Stomach (tissue), 9 donors: ENCODE measurements around the gene MND1. TPM values are rescaled to one million over a fixed set of nuclear protein-coding genes. Genes with fewer than 3 reads are reported as not detected.
"Not testable (repeated sequence)": the region's sequence is repeated elsewhere in the genome, so short reads cannot be mapped to it uniquely, and the experiment has no call there.

Source experiments
- DNase-seq, 2 donors: peaks; one replicate each; pipeline versions ENCODE4 v3.0.0 to v3.0.0-alpha.2; 2013 to 2019
- H3K27ac ChIP-seq, 5 donors: fragments of 200-600 bp in 4 of 5; sonication (generic) in 4 of 5; one replicate each; pipeline ENCODE4 v1.5.1; 2013 to 2019; ENCODE audit warnings: mild to moderate bottlenecking in 1 of 5, moderate library complexity in 1 of 5
- H3K27me3 ChIP-seq, 3 donors: fragments of 200-600 bp; sonication (generic); one replicate each; pipeline ENCODE4 v1.5.1; 2017 to 2019; ENCODE audit warnings: mixed run types in 1 of 3
- H3K36me3 ChIP-seq, 4 donors: fragments of 200-600 bp; sonication (generic); 1 replicate in 3 of 4; 2 replicates in 1 of 4; pipeline ENCODE4 v1.5.1; 2016 to 2019
- H3K4me1 ChIP-seq, 4 donors: fragments of 200-600 bp; sonication (generic); one replicate each; pipeline ENCODE4 v1.5.1; 2016 to 2019
- H3K4me3 ChIP-seq, 4 donors: fragments of 200-600 bp; sonication (generic) in 3 of 4; one replicate each; pipeline ENCODE4 v1.5.1; 2016 to 2019; ENCODE audit warnings: mild to moderate bottlenecking in 1 of 4
- H3K9me3 ChIP-seq, 4 donors: fragments of 200-600 bp; sonication (generic); one replicate each; pipeline ENCODE4 v1.5.1; 2016 to 2019
- EP300 ChIP-seq: sonication (generic); formaldehyde crosslinking; IDR thresholded peaks from one replicate; pipeline ENCODE4 v1.6.1; 2017; ENCODE audit warnings: antibody characterized with exemption
- POLR2A ChIP-seq, 4 donors: fragments of 450-650 bp; IDR thresholded peaks; one replicate each; pipeline ENCODE4 v1.6.1; 2016; ENCODE audit warnings: antibody characterized with exemption in 4 of 4, control low read depth in 2 of 4, mild to moderate bottlenecking in 1 of 4, moderate library complexity in 1 of 4
- POLR2AphosphoS5 ChIP-seq, 3 donors: sonication (generic); formaldehyde crosslinking; IDR thresholded peaks; one replicate each; pipeline ENCODE4 v1.6.1; 2016; ENCODE audit warnings: antibody characterized with exemption in 3 of 3
- WGBS, 5 donors: extraction: QIAGEN DNeasy Blood & Tissue Kit in 3 of 5; methylation state at CpG; one replicate each; pipeline versions ENCODE4 v1.1.5 to v1.1.7; 2013 to 2018; 5-methylcytosine and 5-hydroxymethylcytosine counted together
- intact Hi-C: fragments of 100-400 bp; cut with DNase I; formaldehyde crosslinking; loops from one replicate; pipeline ENCODE4 v1.15.1; 2023; ENCODE audit warnings: low total_unique reads
- polyA plus RNA-seq, 3 donors: library from polyadenylated mRNA; stranded (reverse); fragments of 200-250 nt; gene quantifications; one replicate each; pipeline ENCODE4 v1.2.3, GENCODE V29; 2013
- total RNA-seq, 5 donors: library from RNA; depleted of rRNA; stranded (reverse); fragments of >200 nt; gene quantifications; one replicate each; pipeline versions ENCODE4 v1.1.0 to v1.2.3, GENCODE V29; 2014 to 2016
- TF ChIP-seq, protein P1 (sequence below), 7 experiments: fragments of 450-650 bp in 4 of 7; fragments of 200-600 bp in 3 of 7; sonication (generic) in 3 of 7; IDR thresholded peaks; one replicate each; pipeline ENCODE4 v1.5.1; 2016 to 2019; ENCODE audit warnings: antibody characterized with exemption in 7 of 7, control low read depth in 2 of 7, mild to moderate bottlenecking in 1 of 7
- donor health status: healthy with polysubstance abuse.
- donor health status: Bipolar disorder and iron deficiency.
- donor health status: healthy.

MND1 gene
- total and polyA plus RNA-seq, 8 donors = 1.1 to 5.9 (median 4.4) TPM; not detected in 3

DNA sequence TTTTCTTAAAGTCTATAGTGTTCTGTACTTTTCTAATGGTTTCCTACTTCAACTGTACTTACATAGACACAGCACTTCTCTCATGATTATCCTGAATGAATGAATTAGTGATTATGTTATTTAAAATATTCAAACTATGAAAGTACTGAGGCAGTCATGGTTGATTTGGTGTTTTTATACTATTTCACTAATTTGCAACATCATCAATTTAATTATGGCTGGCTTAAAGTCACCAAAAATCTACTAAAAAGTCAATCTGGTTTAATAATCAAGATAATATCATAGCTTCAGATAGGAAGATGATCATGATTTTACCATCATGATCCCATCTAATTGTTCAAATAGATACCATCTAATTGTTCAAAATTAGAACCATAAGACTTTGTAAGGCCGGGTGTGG, 104.8 kb downstream of the MND1 start:
- Histone ChIP-seq H3K4me3 (no peak overlapping the region), H3K9me3 (no peaks in the 10 kb centered on the region), H3K36me3 (no peaks in the 10 kb centered on the region), H3K27ac (no peak overlapping the region), H3K27me3 (no peaks in the 10 kb centered on the region), H3K4me1 (peaks cover 0 to 30% (median 5%) of the 10 kb centered on the region in 4 donors)
- intact Hi-C loops = no loop called here
- TF ChIP-seq POLR2AphosphoS5 (IDR thresholded peaks at IDR 0.05) = no peak
- TF ChIP-seq EP300 = no peak
- no peak for TF ChIP-seq POLR2A (IDR thresholded peaks at IDR 0.05)
- TF ChIP-seq, protein P1, sequence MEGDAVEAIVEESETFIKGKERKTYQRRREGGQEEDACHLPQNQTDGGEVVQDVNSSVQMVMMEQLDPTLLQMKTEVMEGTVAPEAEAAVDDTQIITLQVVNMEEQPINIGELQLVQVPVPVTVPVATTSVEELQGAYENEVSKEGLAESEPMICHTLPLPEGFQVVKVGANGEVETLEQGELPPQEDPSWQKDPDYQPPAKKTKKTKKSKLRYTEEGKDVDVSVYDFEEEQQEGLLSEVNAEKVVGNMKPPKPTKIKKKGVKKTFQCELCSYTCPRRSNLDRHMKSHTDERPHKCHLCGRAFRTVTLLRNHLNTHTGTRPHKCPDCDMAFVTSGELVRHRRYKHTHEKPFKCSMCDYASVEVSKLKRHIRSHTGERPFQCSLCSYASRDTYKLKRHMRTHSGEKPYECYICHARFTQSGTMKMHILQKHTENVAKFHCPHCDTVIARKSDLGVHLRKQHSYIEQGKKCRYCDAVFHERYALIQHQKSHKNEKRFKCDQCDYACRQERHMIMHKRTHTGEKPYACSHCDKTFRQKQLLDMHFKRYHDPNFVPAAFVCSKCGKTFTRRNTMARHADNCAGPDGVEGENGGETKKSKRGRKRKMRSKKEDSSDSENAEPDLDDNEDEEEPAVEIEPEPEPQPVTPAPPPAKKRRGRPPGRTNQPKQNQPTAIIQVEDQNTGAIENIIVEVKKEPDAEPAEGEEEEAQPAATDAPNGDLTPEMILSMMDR (IDR thresholded peaks at IDR 0.05) = no peak
- WGBS, 5 donors = 94 to 100% (median 95%) methylated on average over 1 of the region's 1 CpG
- DNase-seq = no peak

DNA sequence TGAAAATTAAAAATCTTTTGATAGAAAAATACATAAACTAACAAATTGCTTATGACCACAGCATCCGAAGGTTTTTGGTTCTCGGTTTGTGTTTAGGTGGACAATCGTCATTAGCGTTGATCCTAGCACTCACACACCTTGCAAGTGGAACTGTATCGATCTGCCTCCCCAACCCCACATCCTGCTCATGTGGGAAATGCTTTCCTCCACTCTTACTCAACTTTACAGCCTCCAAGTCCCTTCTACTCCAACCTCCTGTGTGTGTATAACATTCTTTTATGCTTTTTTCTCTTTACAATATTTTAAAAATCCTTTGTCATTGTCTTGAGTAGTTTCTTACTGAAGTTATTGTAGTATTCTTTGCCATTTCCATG, 106.0 kb downstream of the MND1 start:
- no peak for DNase-seq
- H3K27ac ChIP-seq = peak overlapping the region in 1 of 5 donors; percentile 23
- no peaks in the 10 kb centered on the region for H3K27me3 ChIP-seq
- no peak overlapping the region for H3K4me3 ChIP-seq
- 79 to 90% (median 87%) methylated on average over 5 of the region's 5 CpGs for WGBS, 5 donors
- H3K4me1 ChIP-seq = peaks cover 0 to 30% (median 5%) of the 10 kb centered on the region in 4 donors
- no peaks in the 10 kb centered on the region for H3K36me3 ChIP-seq
- intact Hi-C loops = no loop called here
- TF ChIP-seq EP300 = no peak
- no peak for TF ChIP-seq POLR2AphosphoS5 (IDR thresholded peaks at IDR 0.05)
- no peak for TF ChIP-seq POLR2A (IDR thresholded peaks at IDR 0.05)
- TF ChIP-seq, protein P1 (IDR thresholded peaks at IDR 0.05) = no peak
- no peaks in the 10 kb centered on the region for H3K9me3 ChIP-seq

DNA sequence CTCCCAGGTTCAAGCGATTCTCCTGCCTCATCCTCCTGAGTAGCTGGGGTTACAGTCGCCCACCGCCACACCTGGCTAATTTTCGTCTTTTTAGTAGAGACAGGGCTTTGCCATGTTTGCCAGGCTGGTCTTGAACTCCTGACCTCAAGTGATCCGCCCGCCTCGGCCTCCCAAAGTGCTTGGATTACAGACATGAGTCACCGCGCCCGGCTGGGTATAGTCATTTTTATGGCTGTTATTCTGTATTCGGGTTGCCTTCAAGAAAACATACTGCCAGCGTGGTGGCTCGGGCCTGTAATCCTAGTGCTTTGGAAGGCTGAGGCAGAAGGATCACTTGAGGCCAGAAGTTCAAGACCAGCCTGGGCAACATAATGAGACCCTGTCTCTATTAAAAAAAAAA, 106.7 kb downstream of the MND1 start:
- H3K27ac ChIP-seq, DNase-seq, H3K4me3 ChIP-seq, H3K36me3 ChIP-seq, H3K9me3 ChIP-seq, H3K27me3 ChIP-seq, intact Hi-C loops: not testable (repeated sequence)
- 71 to 96% (median 83%) methylated on average over 13 of the region's 13 CpGs for WGBS, 5 donors
- H3K4me1 ChIP-seq = peaks cover 0 to 30% (median 5%) of the 10 kb centered on the region in 4 donors

DNA sequence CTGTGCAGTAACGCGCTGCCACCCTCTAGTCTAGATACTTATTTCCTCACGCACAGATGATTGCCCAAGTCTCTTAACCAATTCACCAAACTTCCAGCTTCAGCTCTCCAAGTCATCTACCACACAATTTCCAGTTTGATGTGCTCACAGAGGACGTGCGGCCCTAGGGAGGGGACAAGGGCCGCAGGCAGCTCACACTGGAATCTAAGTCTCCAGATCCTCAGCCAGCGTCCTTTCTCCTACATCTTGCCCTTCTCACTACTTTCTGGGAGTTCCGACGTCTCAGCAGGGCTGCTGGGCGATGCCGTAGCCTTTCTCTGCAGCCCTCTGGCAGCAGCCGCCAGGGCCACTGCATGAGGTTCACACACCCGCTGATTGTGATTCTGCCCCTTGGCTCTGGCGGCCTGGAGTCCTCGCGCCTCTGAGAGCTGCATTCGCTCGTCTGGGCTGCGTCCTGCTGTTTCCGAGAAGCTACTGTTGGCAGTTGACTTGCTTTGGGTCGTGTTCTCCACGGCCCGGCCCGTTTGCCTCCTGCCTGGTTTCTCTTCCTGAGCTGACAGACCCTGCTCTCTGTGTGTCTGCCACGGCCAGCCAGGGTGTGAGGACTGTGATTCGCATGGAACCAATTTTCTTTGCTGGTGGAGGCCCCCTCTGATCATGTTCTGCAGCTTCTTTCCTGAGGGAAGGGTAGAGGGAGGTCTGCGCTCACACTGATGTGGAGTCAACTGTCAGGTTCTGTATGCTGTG, 107.6 kb downstream of the MND1 start:
- Histone ChIP-seq H3K4me3 (no peak overlapping the region), H3K27me3 (no peaks in the 10 kb centered on the region), H3K36me3 (no peaks in the 10 kb centered on the region), H3K27ac (no peak overlapping the region), H3K4me1 (peaks cover 0 to 30% (median 5%) of the 10 kb centered on the region in 4 donors), H3K9me3 (no peaks in the 10 kb centered on the region)
- 74 to 87% (median 81%) methylated on average over 27 of the region's 27 CpGs for WGBS, 5 donors
- DNase-seq = peak in 1 of 2 donors; percentile 50
- TF ChIP-seq, protein P1 (IDR thresholded peaks at IDR 0.05) = no peak
- TF ChIP-seq POLR2A (IDR thresholded peaks at IDR 0.05) = no peak
- TF ChIP-seq EP300 = no peak
- intact Hi-C loops = no loop called here
